ENCODE measurements around the gene EFR3B.
"Not testable (repeated sequence)": the region's sequence is repeated elsewhere in the genome, so short reads cannot be mapped to it uniquely, and the experiment has no call there.

EFR3B gene, protein sequence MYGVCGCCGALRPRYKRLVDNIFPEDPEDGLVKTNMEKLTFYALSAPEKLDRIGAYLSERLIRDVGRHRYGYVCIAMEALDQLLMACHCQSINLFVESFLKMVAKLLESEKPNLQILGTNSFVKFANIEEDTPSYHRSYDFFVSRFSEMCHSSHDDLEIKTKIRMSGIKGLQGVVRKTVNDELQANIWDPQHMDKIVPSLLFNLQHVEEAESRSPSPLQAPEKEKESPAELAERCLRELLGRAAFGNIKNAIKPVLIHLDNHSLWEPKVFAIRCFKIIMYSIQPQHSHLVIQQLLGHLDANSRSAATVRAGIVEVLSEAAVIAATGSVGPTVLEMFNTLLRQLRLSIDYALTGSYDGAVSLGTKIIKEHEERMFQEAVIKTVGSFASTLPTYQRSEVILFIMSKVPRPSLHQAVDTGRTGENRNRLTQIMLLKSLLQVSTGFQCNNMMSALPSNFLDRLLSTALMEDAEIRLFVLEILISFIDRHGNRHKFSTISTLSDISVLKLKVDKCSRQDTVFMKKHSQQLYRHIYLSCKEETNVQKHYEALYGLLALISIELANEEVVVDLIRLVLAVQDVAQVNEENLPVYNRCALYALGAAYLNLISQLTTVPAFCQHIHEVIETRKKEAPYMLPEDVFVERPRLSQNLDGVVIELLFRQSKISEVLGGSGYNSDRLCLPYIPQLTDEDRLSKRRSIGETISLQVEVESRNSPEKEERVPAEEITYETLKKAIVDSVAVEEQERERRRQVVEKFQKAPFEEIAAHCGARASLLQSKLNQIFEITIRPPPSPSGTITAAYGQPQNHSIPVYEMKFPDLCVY

DNA sequence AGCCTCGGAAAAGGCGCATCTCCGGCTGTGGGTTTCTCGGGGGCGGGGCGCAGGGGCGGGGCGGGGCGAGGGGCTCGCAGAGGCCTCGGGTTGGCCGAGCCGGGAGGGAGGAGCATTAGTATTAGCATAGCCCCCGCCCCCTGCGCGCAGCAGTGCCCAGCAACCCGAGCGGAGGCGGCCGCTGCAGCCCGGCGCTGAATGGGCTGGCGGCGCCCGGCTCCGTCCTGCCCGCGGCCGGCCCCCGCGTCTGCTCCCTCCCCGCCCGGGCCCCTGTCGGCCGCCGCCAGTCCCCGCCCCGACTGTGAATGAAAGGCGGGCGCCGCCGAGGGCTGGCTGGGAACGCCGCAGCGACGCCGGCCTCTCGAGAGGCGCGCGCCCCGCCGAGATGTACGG is at the start of gene EFR3B:
Gene EFR3B (plus strand): TSS at position 149 of the 393 bp plus-strand sequence. CDS start 237 bp downstream, at position 386.
- peaks cover 42% of the 10 kb centered on the region for H3K27me3 Mint-ChIP-seq
- H3K4me1 Mint-ChIP-seq: peaks cover 33% of the 10 kb centered on the region
- ATAC-seq: peak; percentile 93
- peak; percentile 90 for DNase-seq
- H3K36me3 Mint-ChIP-seq (ENCODE audit: low read depth): no peaks in the 10 kb centered on the region
- H3K4me3 Mint-ChIP-seq: peak within 1 kb of the TSS; percentile 77
- H3K9me3 Mint-ChIP-seq: no peaks in the 10 kb centered on the region
- H3K27ac Mint-ChIP-seq: peak within 1 kb of the TSS; percentile 59

DNA sequence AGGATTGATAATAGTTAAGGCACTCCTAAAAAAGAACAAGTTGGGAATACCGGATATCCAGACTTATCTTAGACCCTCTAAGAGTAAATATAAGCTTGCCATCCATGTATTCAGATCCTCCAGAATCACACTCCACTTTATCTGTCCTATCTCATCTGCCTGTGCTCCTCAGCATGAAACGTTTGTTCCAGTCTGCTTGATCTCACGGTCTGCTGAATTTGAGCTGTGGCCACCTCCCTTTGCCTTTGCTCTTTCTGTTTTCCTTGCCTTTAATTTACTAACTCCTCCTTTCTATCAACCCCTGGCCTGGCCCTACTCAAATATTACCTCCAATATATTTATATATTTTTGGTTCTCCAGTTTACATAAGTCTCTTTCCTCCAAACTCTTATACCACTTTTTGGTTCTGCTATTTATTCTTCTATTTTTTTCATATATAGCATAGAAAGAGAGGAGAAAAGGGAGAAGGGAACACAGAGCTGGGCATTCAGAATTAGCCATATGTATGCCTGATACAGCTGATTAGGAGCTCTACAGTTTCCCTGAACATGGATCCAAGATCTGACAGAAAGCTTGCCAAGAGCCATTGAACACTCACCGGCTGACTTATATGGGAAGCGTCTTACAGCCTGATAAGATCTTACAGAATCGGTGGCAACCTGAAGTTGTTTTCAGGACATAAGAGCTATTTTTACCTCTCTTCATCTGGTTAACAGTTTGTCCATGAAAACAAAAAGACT is 48.3 kb upstream of the EFR3B start:
- Mint-ChIP-seq H3K27ac (no peak overlapping the region), H3K4me3 (no peak overlapping the region), H3K36me3 (ENCODE audit: low read depth) (no peaks in the 10 kb centered on the region), H3K27me3 (peaks cover 14% of the 10 kb centered on the region), H3K9me3 (no peaks in the 10 kb centered on the region), H3K4me1 (no peaks in the 10 kb centered on the region)
- no peak for DNase-seq
- no peak for ATAC-seq

DNA sequence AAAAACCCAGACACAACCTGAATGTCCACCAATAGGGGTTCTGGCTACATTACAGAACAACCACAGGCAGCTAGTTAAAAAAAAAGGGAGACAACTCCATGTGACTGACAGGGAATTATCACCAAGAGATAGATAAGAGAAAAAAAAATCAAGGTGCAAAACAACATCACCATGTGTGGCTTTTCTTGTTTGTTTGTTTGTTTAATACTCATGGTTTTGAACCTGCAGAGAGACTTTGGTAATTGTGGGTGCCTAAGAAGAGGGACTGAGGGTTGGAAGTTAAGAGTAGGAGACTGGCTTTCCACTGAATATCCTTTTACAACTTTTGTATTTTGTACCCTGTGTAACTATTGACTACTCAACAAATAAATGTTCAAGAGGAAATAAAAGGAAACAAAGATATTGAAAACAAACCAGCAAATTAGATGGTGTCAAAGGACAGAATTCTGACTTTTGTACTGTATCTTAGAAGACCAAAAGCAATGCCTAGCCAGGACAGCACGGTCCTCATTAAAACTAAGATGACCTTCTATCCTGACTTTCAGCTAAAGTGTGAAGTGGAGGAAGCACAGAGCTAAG is 47.6 kb upstream of the EFR3B start:
- DNase-seq (no peak), ATAC-seq (no peak)
- H3K9me3 Mint-ChIP-seq: no peaks in the 10 kb centered on the region
- H3K4me1 Mint-ChIP-seq: no peaks in the 10 kb centered on the region
- H3K27me3 Mint-ChIP-seq: peaks cover 14% of the 10 kb centered on the region
- no peak overlapping the region for H3K27ac Mint-ChIP-seq
- no peaks in the 10 kb centered on the region for H3K36me3 Mint-ChIP-seq (ENCODE audit: low read depth)
- H3K4me3 Mint-ChIP-seq: no peak overlapping the region

DNA sequence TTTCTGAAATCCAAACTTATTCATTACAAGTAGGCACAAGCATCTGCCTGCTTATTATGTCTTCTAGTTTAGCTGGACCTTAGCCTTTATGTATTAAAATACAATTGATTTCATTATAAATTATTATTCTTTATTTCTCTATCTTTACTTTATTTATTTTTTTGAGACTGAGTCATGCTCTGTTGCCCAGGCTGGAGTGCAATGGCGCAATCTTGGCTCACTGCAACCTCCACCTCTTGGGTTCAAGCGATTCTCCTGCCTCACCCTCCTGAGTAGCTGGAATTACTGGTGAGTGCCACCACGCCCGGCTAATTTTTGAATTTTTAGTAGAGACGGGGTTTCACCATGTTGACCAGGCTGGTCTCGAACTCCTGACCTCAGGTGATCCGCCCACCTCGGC is 42.8 kb upstream of the EFR3B start:
- not testable (repeated sequence) for H3K27ac Mint-ChIP-seq; H3K27me3 Mint-ChIP-seq; H3K4me3 Mint-ChIP-seq; DNase-seq; H3K4me1 Mint-ChIP-seq; H3K9me3 Mint-ChIP-seq; ATAC-seq; H3K36me3 Mint-ChIP-seq (ENCODE audit: low read depth)

DNA sequence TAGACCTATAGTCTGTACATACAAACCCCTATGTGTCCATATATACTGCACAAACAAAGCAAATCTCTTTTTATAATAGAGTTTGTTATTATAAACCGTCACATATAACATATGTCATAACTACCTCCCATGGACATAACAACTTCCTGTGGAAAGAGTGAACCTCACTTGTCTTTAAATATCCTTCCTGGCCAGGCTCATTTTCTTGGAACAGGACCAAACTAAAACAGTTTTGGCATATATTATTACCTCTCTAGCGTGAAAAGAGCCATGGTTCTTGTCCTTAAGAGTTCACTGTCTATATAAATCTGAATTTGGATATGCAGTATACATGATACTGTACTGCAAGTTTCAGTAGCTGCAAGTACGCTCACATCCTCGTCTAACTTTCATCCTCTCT is 41.8 kb upstream of the EFR3B start:
- no peaks in the 10 kb centered on the region for H3K9me3 Mint-ChIP-seq
- no peaks in the 10 kb centered on the region for H3K27me3 Mint-ChIP-seq
- H3K4me1 Mint-ChIP-seq: no peaks in the 10 kb centered on the region
- DNase-seq (no peak), ATAC-seq (no peak)
- no peak overlapping the region for H3K4me3 Mint-ChIP-seq
- H3K27ac Mint-ChIP-seq: no peak overlapping the region
- no peaks in the 10 kb centered on the region for H3K36me3 Mint-ChIP-seq (ENCODE audit: low read depth)

DNA sequence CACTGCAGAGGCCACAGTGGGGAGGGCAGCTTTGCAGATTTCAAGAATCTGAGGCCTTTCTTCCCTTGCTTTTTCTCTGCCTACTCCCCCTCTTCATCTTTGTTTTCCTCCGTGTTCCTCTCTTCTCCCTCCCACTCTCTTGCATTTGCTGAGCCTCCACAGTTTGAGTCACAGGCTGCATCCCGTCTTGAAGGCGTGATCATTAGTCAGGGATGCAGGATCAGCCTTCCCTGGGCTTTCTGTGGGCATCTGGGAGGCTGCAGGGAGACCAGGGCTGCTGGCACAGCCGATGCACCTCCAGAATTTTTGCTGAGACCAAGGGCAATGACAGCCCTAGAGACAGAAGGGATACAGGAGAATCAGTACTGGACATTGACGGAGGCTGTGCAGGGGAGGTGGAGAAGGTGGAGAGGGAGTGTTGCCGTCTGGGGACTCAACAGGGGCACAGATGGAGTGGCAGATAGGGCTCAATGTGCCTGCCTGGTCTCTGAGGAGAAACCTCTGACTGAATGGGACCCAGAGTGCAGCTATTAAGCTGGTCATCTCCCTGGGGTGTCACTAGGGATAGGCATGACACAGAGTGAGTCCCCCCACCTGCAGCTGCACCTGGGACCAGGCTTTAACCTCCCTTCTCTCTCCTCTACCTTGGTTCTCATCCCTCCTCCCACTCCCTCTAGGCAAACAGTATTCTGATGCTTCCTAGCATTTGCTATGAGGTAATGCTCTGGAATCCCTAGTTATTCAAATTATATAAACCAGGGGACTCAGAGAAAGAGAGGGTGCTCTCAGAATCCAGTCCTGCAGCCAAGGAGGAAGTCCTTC is 41.2 kb upstream of the EFR3B start:
- no peaks in the 10 kb centered on the region for H3K27me3 Mint-ChIP-seq
- ATAC-seq (no peak), DNase-seq (no peak)
- no peak overlapping the region for H3K27ac Mint-ChIP-seq
- no peak overlapping the region for H3K4me3 Mint-ChIP-seq
- H3K9me3 Mint-ChIP-seq: no peaks in the 10 kb centered on the region
- H3K4me1 Mint-ChIP-seq: no peaks in the 10 kb centered on the region
- H3K36me3 Mint-ChIP-seq (ENCODE audit: low read depth): no peaks in the 10 kb centered on the region

DNA sequence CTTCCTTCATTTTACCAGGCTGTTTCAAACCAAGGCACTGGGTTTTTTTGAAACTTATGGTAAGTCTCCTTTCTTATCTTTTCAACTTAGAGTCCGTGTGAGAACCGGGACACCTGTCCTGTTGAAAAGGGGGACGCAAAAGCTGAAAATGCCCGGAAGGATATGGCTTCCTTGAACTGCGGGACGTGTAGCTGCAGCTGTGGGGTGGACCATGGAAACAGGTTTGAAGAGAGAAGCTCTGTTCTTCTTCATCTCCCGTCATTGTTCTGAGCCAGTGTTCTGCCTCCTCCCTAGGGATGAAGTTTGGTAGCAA is 40.6 kb upstream of the EFR3B start:
- DNase-seq: no peak
- H3K36me3 Mint-ChIP-seq (ENCODE audit: low read depth): no peaks in the 10 kb centered on the region
- H3K27me3 Mint-ChIP-seq: no peaks in the 10 kb centered on the region
- ATAC-seq: no peak
- no peaks in the 10 kb centered on the region for H3K9me3 Mint-ChIP-seq
- no peak overlapping the region for H3K27ac Mint-ChIP-seq
- no peak overlapping the region for H3K4me3 Mint-ChIP-seq
- H3K4me1 Mint-ChIP-seq: no peaks in the 10 kb centered on the region

DNA sequence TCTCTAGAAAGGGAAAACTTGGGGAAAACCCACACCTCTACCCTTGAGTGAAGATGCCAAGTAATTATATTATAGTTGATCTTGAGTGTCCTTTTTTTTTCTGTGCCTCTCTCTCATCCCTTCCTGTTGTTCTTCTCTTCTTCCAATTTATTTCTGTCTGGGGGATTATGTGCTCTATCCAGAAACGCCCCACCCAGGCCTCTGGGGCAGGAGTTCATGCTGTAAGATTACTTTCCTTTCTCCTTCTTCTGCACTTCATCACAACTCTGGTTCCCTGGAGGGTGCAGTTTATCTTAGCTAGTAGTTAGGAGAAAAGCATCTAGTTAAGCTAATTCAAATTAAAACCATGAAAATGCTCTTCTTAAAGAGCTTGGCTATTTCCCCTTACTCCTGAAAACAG is 39.8 kb upstream of the EFR3B start:
- H3K4me1 Mint-ChIP-seq: no peaks in the 10 kb centered on the region
- DNase-seq: no peak
- H3K4me3 Mint-ChIP-seq: no peak overlapping the region
- no peaks in the 10 kb centered on the region for H3K9me3 Mint-ChIP-seq
- no peak for ATAC-seq
- no peaks in the 10 kb centered on the region for H3K27me3 Mint-ChIP-seq
- no peak overlapping the region for H3K27ac Mint-ChIP-seq
- no peaks in the 10 kb centered on the region for H3K36me3 Mint-ChIP-seq (ENCODE audit: low read depth)

DNA sequence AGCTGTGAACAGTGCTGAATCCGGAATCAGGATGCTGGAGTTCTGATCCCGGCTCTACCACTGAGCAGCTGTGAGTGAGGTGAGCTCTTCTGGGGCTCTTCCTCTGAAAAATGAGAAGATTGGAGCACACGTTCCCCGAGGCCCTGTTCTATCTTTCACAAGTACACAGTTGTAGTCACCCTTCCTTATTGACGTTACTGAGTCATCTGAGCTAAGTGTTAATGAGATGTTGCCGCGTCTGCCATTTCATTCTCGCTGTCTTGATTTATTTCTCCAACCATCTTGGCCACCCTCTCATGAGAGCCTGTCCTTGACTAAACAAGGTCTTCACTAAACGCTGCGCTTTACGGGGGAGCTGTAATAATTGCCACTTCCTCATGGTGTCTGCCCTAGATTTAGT is 31.9 kb upstream of the EFR3B start:
- DNase-seq: no peak
- Mint-ChIP-seq H3K27me3 (no peaks in the 10 kb centered on the region), H3K36me3 (ENCODE audit: low read depth) (no peaks in the 10 kb centered on the region), H3K4me1 (no peaks in the 10 kb centered on the region), H3K27ac (no peak overlapping the region), H3K9me3 (no peaks in the 10 kb centered on the region), H3K4me3 (no peak overlapping the region)
- no peak for ATAC-seq

DNA sequence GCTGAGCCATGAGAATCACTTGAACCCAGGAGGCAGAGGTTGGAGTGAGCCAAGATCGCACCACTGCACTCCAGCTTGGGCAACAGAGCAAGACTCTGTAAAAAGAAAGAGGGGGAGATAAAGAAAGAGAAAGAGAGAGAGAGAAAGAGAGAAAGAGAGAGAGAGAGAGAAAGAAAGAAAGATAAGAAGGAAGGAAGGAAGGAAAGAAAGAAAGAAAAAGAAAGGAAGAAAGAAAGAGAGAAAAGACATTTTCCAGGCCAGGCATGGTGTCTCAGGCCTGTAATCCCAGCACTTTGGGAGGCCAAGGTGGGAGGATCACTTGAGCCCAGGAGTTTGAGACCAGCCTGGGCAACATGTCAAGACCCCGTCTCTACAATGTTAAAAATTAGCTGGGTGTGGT is 30.5 kb upstream of the EFR3B start:
- not testable (repeated sequence) for H3K9me3 Mint-ChIP-seq; DNase-seq; ATAC-seq; H3K27ac Mint-ChIP-seq; H3K36me3 Mint-ChIP-seq (ENCODE audit: low read depth); H3K4me3 Mint-ChIP-seq; H3K27me3 Mint-ChIP-seq; H3K4me1 Mint-ChIP-seq

DNA sequence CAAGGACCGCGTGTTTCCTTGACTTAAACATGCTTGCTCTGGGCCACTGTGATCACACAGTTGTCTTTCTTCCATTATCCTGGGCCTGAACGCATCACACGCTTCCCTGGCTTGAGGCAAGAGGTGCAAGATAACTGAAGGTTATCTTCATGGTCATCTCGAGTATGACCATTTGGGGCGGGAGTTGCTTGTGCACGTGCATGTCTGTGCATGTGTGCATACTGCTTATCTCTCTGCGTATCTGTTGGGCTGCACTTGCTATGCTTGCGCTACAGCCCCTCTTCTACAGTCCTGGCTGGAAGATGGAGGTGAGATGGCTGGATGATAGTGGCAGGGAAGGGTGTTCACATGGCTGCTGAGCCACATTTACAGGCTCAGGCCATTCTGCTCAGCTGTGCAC is 27.2 kb upstream of the EFR3B start:
- H3K9me3 Mint-ChIP-seq: no peaks in the 10 kb centered on the region
- ATAC-seq: no peak
- no peak overlapping the region for H3K4me3 Mint-ChIP-seq
- no peak for DNase-seq
- no peaks in the 10 kb centered on the region for H3K36me3 Mint-ChIP-seq (ENCODE audit: low read depth)
- no peaks in the 10 kb centered on the region for H3K4me1 Mint-ChIP-seq
- H3K27me3 Mint-ChIP-seq: no peaks in the 10 kb centered on the region
- H3K27ac Mint-ChIP-seq: no peak overlapping the region

DNA sequence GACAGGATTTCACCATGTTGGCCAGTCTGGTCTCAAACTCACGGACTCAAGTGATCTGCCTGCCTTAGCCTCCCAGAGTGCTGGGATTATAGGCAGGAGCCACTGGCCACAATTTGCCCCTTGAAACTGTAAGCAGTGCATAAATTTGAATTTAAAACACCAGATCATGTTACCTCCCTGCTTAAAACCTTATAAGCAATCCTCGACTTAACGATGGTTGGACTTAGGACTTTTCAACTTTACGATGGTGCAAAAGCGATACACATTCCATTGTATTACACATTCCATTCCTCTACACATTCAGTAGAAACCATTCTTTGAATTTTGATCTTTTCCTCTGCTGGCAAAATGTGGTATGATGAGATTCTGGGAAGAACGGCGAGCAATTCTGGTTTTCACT is 23.2 kb upstream of the EFR3B start:
- H3K4me3 Mint-ChIP-seq: no peak overlapping the region

DNA sequence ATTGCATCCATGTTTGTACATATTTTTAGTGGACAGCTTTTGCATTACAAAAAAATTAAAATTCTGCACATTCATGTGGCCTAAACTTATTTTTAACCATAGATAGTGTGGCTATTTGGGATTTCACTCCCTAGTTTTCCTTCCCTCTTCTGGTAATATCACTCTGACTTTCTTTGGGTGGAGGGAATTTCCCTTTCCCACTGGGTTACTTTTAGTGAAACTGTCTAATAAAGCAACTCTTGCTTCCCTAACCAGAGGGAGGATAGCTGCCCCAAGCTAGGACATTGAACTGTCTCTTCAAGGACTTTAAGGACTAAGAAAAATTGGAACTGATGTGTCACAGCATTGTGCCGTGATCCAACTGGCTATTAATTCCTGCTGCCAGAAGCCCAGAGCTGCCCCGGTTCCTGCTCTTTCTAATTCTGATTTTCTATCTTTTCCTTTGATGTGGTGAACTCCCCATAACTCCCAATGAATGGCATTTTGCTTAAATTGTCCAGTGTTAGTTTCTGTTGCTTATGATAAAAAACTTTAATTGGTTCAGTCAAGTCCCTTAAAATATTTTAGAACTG is 20.0 kb upstream of the EFR3B start:
- ATAC-seq (no peak), DNase-seq (no peak)
- H3K36me3 Mint-ChIP-seq (ENCODE audit: low read depth): no peaks in the 10 kb centered on the region
- peaks cover 2% of the 10 kb centered on the region for H3K27me3 Mint-ChIP-seq
- H3K9me3 Mint-ChIP-seq: no peaks in the 10 kb centered on the region
- H3K27ac Mint-ChIP-seq: no peak overlapping the region
- no peak overlapping the region for H3K4me3 Mint-ChIP-seq
- H3K4me1 Mint-ChIP-seq: no peaks in the 10 kb centered on the region

More for the DNA sequence above, 23.2 kb upstream of the EFR3B start:
- no peak overlapping the region for H3K27ac Mint-ChIP-seq
- no peaks in the 10 kb centered on the region for H3K9me3 Mint-ChIP-seq
- no peak for DNase-seq
- no peaks in the 10 kb centered on the region for H3K4me1 Mint-ChIP-seq
- no peak for ATAC-seq
- H3K27me3 Mint-ChIP-seq: peaks cover 2% of the 10 kb centered on the region
- H3K36me3 Mint-ChIP-seq (ENCODE audit: low read depth): no peaks in the 10 kb centered on the region

DNA sequence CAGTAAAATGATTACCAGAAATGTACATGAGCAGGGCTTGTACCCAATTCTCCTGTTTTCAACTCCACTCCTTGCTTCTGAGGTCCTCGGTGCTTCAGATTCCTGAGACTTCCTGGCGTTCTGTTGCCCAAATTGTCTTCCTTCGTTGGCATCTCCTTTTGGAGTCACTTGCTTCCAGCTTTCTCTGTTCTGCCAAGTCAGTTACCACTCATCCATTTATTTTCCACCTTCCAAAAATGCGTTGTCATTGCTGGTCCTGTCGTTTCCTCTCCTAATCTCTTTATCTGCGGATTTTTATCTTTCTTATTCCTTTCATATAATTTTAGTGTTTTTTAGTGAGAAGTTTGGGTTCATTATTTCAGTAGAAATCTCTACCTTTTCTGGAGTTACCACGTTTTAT is 18.5 kb upstream of the EFR3B start:
- DNase-seq (no peak), ATAC-seq (no peak)
- no peak overlapping the region for H3K27ac Mint-ChIP-seq
- peaks cover 2% of the 10 kb centered on the region for H3K27me3 Mint-ChIP-seq
- H3K4me1 Mint-ChIP-seq: no peaks in the 10 kb centered on the region
- no peaks in the 10 kb centered on the region for H3K9me3 Mint-ChIP-seq
- no peaks in the 10 kb centered on the region for H3K36me3 Mint-ChIP-seq (ENCODE audit: low read depth)
- no peak overlapping the region for H3K4me3 Mint-ChIP-seq

Measured in activated naive CD8-positive, alpha-beta T cell treated with anti-CD3 and anti-CD28 coated beads, Interleukin-2, amount 50 U/mL, for 24 hours (primary cell).